ENCODE data around the gene TENM3. TPM values are rescaled to one million over a fixed set of nuclear protein-coding genes. Genes with fewer than 3 reads are reported as not detected.

Gene TENM3
- total RNA-seq, 1 experiment from 2014 or later, result 71.0 TPM

DNA sequence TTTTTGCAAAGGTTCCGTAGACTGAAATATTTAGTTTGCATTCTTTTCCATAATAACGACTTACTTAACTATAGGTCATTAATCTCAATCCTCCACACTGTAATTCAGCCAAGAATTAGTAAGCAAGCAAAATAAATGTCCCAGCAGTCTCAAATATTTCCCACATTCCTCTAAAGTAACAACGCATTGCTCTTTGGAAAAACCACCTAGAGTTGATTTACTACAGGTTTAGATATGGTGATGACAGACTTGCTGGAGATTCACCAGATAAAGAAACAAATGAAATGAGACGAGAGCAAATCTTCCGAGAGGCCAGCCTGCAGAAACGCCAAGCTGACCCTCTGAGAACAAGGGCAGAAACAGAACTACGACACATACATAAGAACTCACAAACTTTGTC lies 28.9 kb downstream of the TENM3 start (continued):
- no peak for TF ChIP-seq MXD4 (CRISPR knock-in tag; IDR thresholded peaks at IDR 0.05; ENCODE audit: borderline replicate concordance)
- no peak for TF ChIP-seq JUN (CRISPR knock-in tag; IDR thresholded peaks at IDR 0.05)
- TF ChIP-seq FOXK1 (CRISPR knock-in tag; IDR thresholded peaks at IDR 0.05), result no peak

DNA sequence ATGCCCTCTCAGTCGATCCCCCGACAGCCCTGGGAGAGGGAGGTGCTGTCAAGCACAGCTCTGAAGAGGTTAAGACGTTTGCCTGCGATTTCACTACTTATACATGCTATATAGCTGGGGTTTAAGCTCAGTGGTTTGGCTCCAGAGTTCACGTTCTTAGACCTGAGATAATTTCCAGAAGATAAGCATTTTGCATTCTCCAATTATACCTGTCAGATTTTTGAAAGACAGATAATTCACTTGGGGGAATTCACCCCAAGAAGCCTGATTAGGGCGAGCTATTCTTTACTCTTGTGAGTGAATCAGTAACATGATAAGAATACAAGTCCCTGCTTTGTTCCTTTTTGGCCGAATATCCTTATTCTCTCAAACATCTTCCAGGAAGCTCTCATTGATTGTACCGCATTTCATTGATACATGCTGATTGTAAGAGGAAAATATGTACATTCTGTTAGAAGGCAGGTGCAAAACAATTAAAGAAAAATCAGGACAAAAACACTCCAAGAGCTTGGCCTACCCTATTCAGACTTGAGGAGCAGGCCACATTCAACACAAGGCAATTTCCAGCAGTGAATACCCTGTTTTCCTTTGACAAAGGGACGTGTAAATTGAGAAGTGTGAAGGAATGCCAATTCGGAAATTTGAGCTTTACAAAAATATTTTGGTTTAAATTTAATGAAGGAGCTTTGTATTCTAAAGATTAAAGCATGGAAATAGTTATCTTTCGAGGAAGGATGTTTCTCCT lies 30.2 kb downstream of the TENM3 start:
- peak; percentile 58 for ATAC-seq
- Mint-ChIP-seq H3K27me3 (ENCODE audit: low read depth) (no peaks in the 10 kb centered on the region), H3K4me1 (peaks cover 62% of the 10 kb centered on the region), H3K9me3 (peaks cover 6% of the 10 kb centered on the region), H3K4me3 (no peak overlapping the region), H3K36me3 (peaks cover 11% of the 10 kb centered on the region), H3K27ac (peak overlapping the region; percentile 86)
- TF ChIP-seq IRF2 (CRISPR knock-in tag; IDR thresholded peaks at IDR 0.05; ENCODE audit: borderline replicate concordance, low read depth) (no peak), TEAD1 (CRISPR knock-in tag; IDR thresholded peaks at IDR 0.05) (no peak), MYBL2 (CRISPR knock-in tag; IDR thresholded peaks at IDR 0.05) (no peak), FOXP1 (CRISPR knock-in tag; IDR thresholded peaks at IDR 0.05; ENCODE audit: borderline replicate concordance) (no peak), ZNF138 (CRISPR knock-in tag; conservative IDR thresholded peaks at IDR 0.05) (no peak), JAZF1 (CRISPR knock-in tag; IDR thresholded peaks at IDR 0.05) (no peak), ZNF423 (CRISPR knock-in tag; IDR thresholded peaks at IDR 0.05) (no peak), EMX1 (CRISPR knock-in tag; IDR thresholded peaks at IDR 0.05) (no peak), NR1H2 (CRISPR knock-in tag; IDR thresholded peaks at IDR 0.05) (no peak), CREB1 (CRISPR knock-in tag; IDR thresholded peaks at IDR 0.05) (no peak)
- TF ChIP-seq, protein P1, sequence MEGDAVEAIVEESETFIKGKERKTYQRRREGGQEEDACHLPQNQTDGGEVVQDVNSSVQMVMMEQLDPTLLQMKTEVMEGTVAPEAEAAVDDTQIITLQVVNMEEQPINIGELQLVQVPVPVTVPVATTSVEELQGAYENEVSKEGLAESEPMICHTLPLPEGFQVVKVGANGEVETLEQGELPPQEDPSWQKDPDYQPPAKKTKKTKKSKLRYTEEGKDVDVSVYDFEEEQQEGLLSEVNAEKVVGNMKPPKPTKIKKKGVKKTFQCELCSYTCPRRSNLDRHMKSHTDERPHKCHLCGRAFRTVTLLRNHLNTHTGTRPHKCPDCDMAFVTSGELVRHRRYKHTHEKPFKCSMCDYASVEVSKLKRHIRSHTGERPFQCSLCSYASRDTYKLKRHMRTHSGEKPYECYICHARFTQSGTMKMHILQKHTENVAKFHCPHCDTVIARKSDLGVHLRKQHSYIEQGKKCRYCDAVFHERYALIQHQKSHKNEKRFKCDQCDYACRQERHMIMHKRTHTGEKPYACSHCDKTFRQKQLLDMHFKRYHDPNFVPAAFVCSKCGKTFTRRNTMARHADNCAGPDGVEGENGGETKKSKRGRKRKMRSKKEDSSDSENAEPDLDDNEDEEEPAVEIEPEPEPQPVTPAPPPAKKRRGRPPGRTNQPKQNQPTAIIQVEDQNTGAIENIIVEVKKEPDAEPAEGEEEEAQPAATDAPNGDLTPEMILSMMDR (IDR thresholded peaks at IDR 0.05), result no peak
- TF ChIP-seq, protein P2, sequence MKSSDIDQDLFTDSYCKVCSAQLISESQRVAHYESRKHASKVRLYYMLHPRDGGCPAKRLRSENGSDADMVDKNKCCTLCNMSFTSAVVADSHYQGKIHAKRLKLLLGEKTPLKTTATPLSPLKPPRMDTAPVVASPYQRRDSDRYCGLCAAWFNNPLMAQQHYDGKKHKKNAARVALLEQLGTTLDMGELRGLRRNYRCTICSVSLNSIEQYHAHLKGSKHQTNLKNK (CRISPR knock-in tag; IDR thresholded peaks at IDR 0.05), result no peak
- TF ChIP-seq, protein P3, sequence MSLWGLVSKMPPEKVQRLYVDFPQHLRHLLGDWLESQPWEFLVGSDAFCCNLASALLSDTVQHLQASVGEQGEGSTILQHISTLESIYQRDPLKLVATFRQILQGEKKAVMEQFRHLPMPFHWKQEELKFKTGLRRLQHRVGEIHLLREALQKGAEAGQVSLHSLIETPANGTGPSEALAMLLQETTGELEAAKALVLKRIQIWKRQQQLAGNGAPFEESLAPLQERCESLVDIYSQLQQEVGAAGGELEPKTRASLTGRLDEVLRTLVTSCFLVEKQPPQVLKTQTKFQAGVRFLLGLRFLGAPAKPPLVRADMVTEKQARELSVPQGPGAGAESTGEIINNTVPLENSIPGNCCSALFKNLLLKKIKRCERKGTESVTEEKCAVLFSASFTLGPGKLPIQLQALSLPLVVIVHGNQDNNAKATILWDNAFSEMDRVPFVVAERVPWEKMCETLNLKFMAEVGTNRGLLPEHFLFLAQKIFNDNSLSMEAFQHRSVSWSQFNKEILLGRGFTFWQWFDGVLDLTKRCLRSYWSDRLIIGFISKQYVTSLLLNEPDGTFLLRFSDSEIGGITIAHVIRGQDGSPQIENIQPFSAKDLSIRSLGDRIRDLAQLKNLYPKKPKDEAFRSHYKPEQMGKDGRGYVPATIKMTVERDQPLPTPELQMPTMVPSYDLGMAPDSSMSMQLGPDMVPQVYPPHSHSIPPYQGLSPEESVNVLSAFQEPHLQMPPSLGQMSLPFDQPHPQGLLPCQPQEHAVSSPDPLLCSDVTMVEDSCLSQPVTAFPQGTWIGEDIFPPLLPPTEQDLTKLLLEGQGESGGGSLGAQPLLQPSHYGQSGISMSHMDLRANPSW (CRISPR knock-in tag; conservative IDR thresholded peaks at IDR 0.05; ENCODE audit: low read depth), result no peak
- TF ChIP-seq, protein P4, sequence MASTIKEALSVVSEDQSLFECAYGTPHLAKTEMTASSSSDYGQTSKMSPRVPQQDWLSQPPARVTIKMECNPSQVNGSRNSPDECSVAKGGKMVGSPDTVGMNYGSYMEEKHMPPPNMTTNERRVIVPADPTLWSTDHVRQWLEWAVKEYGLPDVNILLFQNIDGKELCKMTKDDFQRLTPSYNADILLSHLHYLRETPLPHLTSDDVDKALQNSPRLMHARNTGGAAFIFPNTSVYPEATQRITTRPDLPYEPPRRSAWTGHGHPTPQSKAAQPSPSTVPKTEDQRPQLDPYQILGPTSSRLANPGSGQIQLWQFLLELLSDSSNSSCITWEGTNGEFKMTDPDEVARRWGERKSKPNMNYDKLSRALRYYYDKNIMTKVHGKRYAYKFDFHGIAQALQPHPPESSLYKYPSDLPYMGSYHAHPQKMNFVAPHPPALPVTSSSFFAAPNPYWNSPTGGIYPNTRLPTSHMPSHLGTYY (CRISPR knock-in tag; IDR thresholded peaks at IDR 0.05), result no peak
- TF ChIP-seq, protein P5, sequence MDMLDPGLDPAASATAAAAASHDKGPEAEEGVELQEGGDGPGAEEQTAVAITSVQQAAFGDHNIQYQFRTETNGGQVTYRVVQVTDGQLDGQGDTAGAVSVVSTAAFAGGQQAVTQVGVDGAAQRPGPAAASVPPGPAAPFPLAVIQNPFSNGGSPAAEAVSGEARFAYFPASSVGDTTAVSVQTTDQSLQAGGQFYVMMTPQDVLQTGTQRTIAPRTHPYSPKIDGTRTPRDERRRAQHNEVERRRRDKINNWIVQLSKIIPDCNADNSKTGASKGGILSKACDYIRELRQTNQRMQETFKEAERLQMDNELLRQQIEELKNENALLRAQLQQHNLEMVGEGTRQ (CRISPR knock-in tag; IDR thresholded peaks at IDR 0.05), result no peak
- TF ChIP-seq, protein P6, sequence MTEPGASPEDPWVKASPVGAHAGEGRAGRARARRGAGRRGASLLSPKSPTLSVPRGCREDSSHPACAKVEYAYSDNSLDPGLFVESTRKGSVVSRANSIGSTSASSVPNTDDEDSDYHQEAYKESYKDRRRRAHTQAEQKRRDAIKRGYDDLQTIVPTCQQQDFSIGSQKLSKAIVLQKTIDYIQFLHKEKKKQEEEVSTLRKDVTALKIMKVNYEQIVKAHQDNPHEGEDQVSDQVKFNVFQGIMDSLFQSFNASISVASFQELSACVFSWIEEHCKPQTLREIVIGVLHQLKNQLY (CRISPR knock-in tag; IDR thresholded peaks at IDR 0.05), result no peak
- no peak for DNase-seq (ENCODE audit: low spot score)
- POLR2A ChIA-PET, result no interaction called here
- CTCF ChIA-PET, result interaction anchor here (0.6 kb wide), 1 partner anchor 67 kb away, joined by 3 read pairs; no protein-coding TSS in a partner anchor
